SK-N-SH (cell line): ENCODE measurements around the gene RASAL3. TPM values are rescaled to one million over a fixed set of nuclear protein-coding genes. Genes with fewer than 3 reads are reported as not detected.

Source experiments
- CTCF ChIA-PET: fragments of 300-600, 350-600 bp; formaldehyde crosslinking; extraction: SDS; loops from one replicate; lab custom pipeline; 2021; lab: Yijun Ruan, JAX
- POLR2A ChIA-PET: fragments of 350-600 bp; sonication (Branson Sonifier 250); formaldehyde crosslinking; extraction: SDS; loops from one replicate; lab custom pipeline; 2020; ENCODE audit warnings: antibody characterized with exemption, inconsistent platforms; lab: Yijun Ruan, JAX
- DNase-seq: peaks from one replicate; pipeline ENCODE4 v3.0.0; 2012
- H2AFZ ChIP-seq: fragments of 200-600 bp; sonication (generic); 2 replicates; pipeline ENCODE4 v1.8.1; 2016; ENCODE audit warnings: antibody characterized with exemption, mild to moderate bottlenecking, low read depth
- H3F3A ChIP-seq: fragments of 200-600 bp; sonication (generic); replicated peaks from 2 replicates; pipeline ENCODE3; 2016; ENCODE audit warnings: antibody characterized with exemption, mild to moderate bottlenecking; ENCODE audit not compliant: insufficient read depth
- H3K27ac ChIP-seq, 2 experiments: fragments of 200-500 bp in 1 of 2; fragments of 200-600 bp in 1 of 2; sonication (Bioruptor generic) in 1 of 2; sonication (generic), shearing (Covaris generic) in 1 of 2; 2 replicates each; pipeline versions ENCODE4 v1.5.1 to v1.6.1; 2014 to 2016; ENCODE audit warnings: low read depth in 2 of 2, inconsistent platforms in 1 of 2, low read length in 1 of 2, mild to moderate bottlenecking in 1 of 2, mixed read lengths in 1 of 2
- H3K27me3 ChIP-seq: fragments of 200-600 bp; sonication (generic), shearing (Covaris generic); 2 replicates; pipeline ENCODE4 v1.6.1; 2016; ENCODE audit warnings: mixed run types; ENCODE audit not compliant: insufficient read depth
- H3K36me3 ChIP-seq, 2 experiments: fragments of 200-500 bp in 1 of 2; fragments of 200-600 bp in 1 of 2; sonication (Bioruptor generic) in 1 of 2; sonication (generic) in 1 of 2; replicated peaks in 1 of 2; 2 replicates each; pipeline versions ENCODE3 to v1.5.1; 2014 to 2016; ENCODE audit warnings: low read length in 1 of 2, mild to moderate bottlenecking in 1 of 2; ENCODE audit not compliant: insufficient read depth in 2 of 2, control insufficient read depth in 1 of 2
- H3K4me1 ChIP-seq, 2 experiments: fragments of 200-500 bp in 1 of 2; fragments of 200-600 bp in 1 of 2; sonication (Bioruptor generic) in 1 of 2; sonication (generic), shearing (Covaris generic) in 1 of 2; 2 replicates each; pipeline versions ENCODE4 v1.5.1 to v1.6.1; 2014 to 2016; ENCODE audit warnings: low read depth in 1 of 2, low read length in 1 of 2, mixed run types in 1 of 2; ENCODE audit not compliant: insufficient read depth in 2 of 2, control insufficient read depth in 1 of 2
- H3K4me2 ChIP-seq: fragments of 200-600 bp; sonication (generic), shearing (Covaris generic); 2 replicates; pipeline ENCODE4 v1.6.1; 2017; ENCODE audit warnings: mixed run types
- H3K4me3 ChIP-seq, 2 experiments: fragments of 200-500 bp in 1 of 2; fragments of 200-600 bp in 1 of 2; sonication (Bioruptor generic) in 1 of 2; sonication (generic), shearing (Covaris generic) in 1 of 2; 2 replicates each; pipeline versions ENCODE4 v1.5.1 to v1.8.1; 2014 to 2016; ENCODE audit warnings: low read depth in 2 of 2, inconsistent platforms in 1 of 2, low read length in 1 of 2, mild to moderate bottlenecking in 1 of 2, mixed read lengths in 1 of 2, moderate library complexity in 1 of 2
- H3K79me2 ChIP-seq: fragments of 200-600 bp; sonication (generic); 2 replicates; pipeline ENCODE4 v1.8.1; 2017; ENCODE audit warnings: mild to moderate bottlenecking; ENCODE audit not compliant: insufficient read depth
- H3K9ac ChIP-seq: fragments of 200-600 bp; sonication (generic); 2 replicates; pipeline ENCODE4 v1.6.1; 2017; ENCODE audit warnings: mixed run types
- H3K9me2 ChIP-seq: fragments of 200-600 bp; sonication (generic); 2 replicates; pipeline ENCODE4 v1.6.1; 2017; ENCODE audit warnings: mixed run types
- H3K9me3 ChIP-seq: fragments of 200-600 bp; sonication (generic); 2 replicates; pipeline ENCODE4 v1.6.1; 2017; ENCODE audit warnings: mixed run types, mild to moderate bottlenecking, moderate library complexity
- H4K20me1 ChIP-seq: fragments of 200-600 bp; sonication (generic); 2 replicates; pipeline ENCODE4 v1.6.1; 2017; ENCODE audit warnings: mild to moderate bottlenecking, mixed run types; ENCODE audit not compliant: insufficient read depth
- ELF1 ChIP-seq: IDR thresholded peaks from 2 replicates; pipeline ENCODE4 v1.4.0; 2012
- EZH2phosphoT487 ChIP-seq: fragments of 200-600 bp; sonication (generic); IDR thresholded peaks from 2 replicates; pipeline ENCODE4 v1.6.1; 2017; ENCODE audit warnings: low read depth, mixed run types, mild to moderate bottlenecking, antibody characterized with exemption, moderate library complexity, borderline replicate concordance
- FOSL2 ChIP-seq: IDR thresholded peaks from 2 replicates; pipeline ENCODE4 v1.4.0; 2012; ENCODE audit warnings: low read depth, mild to moderate bottlenecking, moderate library complexity, borderline replicate concordance
- FOXM1 ChIP-seq: IDR thresholded peaks from 2 replicates; pipeline ENCODE4 v1.4.0; 2012; ENCODE audit warnings: low read depth, mild to moderate bottlenecking
- IRF3 ChIP-seq: fragments of 150-350 bp; IDR thresholded peaks from 2 replicates; pipeline ENCODE4 v1.6.1; 2016; ENCODE audit warnings: mild to moderate bottlenecking, low read depth, low read length
- MAX ChIP-seq: IDR thresholded peaks from 2 replicates; pipeline ENCODE4 v1.4.0; 2012; ENCODE audit warnings: low read depth
- NRF1 ChIP-seq: IDR thresholded peaks from 2 replicates; pipeline ENCODE4 v1.6.1; 2012; ENCODE audit warnings: low read depth, mild to moderate bottlenecking, low read length
- RCOR1 ChIP-seq: fragments of 150-350 bp; IDR thresholded peaks from 2 replicates; pipeline ENCODE4 v1.6.1; 2017; ENCODE audit warnings: antibody characterized with exemption, low read length
- SIN3A ChIP-seq: IDR thresholded peaks from 2 replicates; pipeline ENCODE4 v1.6.1; 2012; ENCODE audit warnings: low read depth, mild to moderate bottlenecking, low read length, moderate library complexity, borderline replicate concordance
- TCF12 ChIP-seq: IDR thresholded peaks from 2 replicates; pipeline ENCODE4 v1.4.0; 2012
- TEAD4 ChIP-seq: IDR thresholded peaks from 2 replicates; pipeline ENCODE4 v1.4.0; 2012; ENCODE audit warnings: mild to moderate bottlenecking, borderline replicate concordance; ENCODE audit not compliant: insufficient read depth
- USF1 ChIP-seq: IDR thresholded peaks from 2 replicates; pipeline ENCODE4 v1.4.0; 2012; ENCODE audit warnings: low read depth, borderline replicate concordance
- USF2 ChIP-seq: fragments of 150-350 bp; IDR thresholded peaks from 2 replicates; pipeline ENCODE4 v1.6.1; 2017; ENCODE audit warnings: antibody characterized with exemption, low read length, low read depth, borderline replicate concordance
- YY1 ChIP-seq: IDR thresholded peaks from 2 replicates; pipeline ENCODE4 v1.4.0; 2012; ENCODE audit warnings: low read depth, mild to moderate bottlenecking
- ZBTB33 ChIP-seq: IDR thresholded peaks from 2 replicates; pipeline ENCODE4 v1.4.0; 2012; ENCODE audit warnings: low read depth, borderline replicate concordance
- WGBS: methylation state at CpG from one replicate; pipeline ENCODE4 v1.1.6; 2017; ENCODE audit warnings: low lambda C conversion rate; 5-methylcytosine and 5-hydroxymethylcytosine counted together
- polyA plus RNA-seq, 3 experiments: library from polyadenylated mRNA; depleted of rRNA; stranded (reverse); fragments of >200 nt; gene quantifications; 2 replicates each; pipeline ENCODE4 v1.2.3, GENCODE V29; 2012

Gene RASAL3
- polyA plus RNA-seq, 1 of the 3 experiments (the other 2 are of a cell fraction), result 0.02 TPM

DNA sequence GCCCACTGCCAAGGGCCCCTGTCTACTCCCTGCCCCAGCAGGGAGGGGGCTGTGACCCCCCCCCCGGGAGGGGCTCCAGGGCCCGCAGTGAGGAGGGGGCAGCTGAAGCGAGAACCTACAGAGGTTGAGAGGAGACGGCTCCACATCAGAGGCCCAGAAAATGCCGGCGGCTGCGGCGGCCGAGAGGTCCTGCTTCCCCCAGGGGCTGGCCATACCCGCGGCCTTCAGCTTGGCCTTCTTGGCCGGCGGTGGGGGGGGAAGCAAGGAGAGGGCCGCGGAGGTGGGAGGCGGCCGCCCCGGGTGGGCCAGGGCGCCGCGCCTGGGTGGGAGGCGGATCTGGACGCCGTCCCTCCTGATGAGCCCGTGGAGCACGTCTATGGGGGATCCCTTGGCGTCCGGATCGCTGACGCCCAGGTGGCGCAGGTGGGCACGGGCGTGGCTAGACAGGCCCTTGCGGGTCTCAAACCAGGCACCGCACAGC is 36.3 kb downstream of the RASAL3 start (continued):
- no peak for TF ChIP-seq IRF3
- TF ChIP-seq, all 33 proteins: peak for 0

GRCh38 chr19:15427350-15427700 is 37.0 kb downstream of the RASAL3 start:
- Histone ChIP-seq H4K20me1 (peaks cover 17% of the 10 kb centered on the region; the same call in 1 of the 2 replicates), H3K4me2 (no peak overlapping the region), H3F3A (no peaks in the 10 kb centered on the region), H3K4me3 (no peak overlapping the region), H3K9ac (no peak overlapping the region), H3K9me2 (no peaks in the 10 kb centered on the region), H3K36me3 (peaks cover 28 to 69% of the 10 kb centered on the region in 2 experiments), H3K9me3 (no peaks in the 10 kb centered on the region), H2AFZ (no peak overlapping the region), H3K4me1 (peaks cover 5 to 32% of the 10 kb centered on the region in 2 experiments; a peak in 2 of 4 replicates), H3K79me2 (peaks cover 42% of the 10 kb centered on the region), H3K27ac (no peak overlapping the region), H3K27me3 (no peaks in the 10 kb centered on the region)
- ChIA-PET POLR2A (no interaction called here), CTCF (no interaction called here)
- WGBS, result 100% methylated on average over 9 of the region's 25 CpGs
- no peak for DNase-seq
- no peak for TF ChIP-seq MAX
- TF ChIP-seq NRF1, result no peak
- no peak for TF ChIP-seq TEAD4
- no peak for TF ChIP-seq RCOR1
- TF ChIP-seq FOSL2, result no peak
- no peak for TF ChIP-seq EZH2phosphoT487
- TF ChIP-seq ZBTB33, result no peak

DNA sequence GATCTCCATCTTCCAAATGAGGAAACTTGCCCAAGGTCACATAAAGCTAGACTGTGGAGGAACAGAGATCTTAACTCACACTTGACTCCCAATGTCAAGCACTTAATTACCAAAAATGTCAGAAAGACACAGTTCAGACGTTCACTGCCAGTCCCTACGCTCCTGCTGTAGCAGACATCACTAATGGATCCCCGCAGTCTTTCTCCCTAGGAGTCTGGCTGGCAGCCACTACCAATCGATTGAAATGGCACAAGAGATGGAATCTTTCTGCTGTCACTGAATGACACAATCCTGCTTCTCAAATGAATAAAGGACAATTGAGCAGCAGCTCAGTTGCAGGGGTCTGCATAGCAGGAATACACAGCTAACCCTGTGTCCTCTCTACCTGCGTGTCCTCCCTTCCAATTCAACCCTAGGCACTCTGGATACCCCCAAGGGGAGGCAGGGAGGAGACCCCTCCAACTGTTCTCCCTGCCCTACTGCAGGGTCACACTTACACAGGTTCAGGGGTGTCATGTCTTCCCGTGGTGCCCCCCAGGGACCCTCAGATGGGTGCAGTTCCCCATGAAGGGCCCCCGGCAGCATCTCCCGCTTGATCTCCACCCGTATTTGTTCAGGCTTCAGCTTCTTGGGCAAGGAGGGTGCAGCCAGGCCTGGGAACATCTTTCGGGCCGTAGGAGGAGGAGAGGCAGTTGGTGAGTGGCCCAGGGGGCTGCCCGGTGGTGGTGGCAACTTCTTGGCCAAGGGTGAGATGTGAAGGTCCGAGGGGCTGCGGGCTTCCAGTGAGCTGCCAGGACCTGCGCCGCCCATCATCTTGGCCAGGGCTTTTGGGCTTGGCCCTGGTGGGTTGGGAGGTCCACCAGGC is 37.6 kb downstream of the RASAL3 start:
- Histone ChIP-seq H3K79me2 (peaks cover 37% of the 10 kb centered on the region), H3K9me3 (no peaks in the 10 kb centered on the region), H2AFZ (no peak overlapping the region), H3K36me3 (peaks cover 32 to 71% of the 10 kb centered on the region in 2 experiments), H3K9ac (no peak overlapping the region), H3K9me2 (no peaks in the 10 kb centered on the region), H4K20me1 (peaks cover 17% of the 10 kb centered on the region; the same call in 1 of the 2 replicates), H3K27me3 (no peaks in the 10 kb centered on the region), H3K27ac (peak overlapping the region in 1 of 2 experiments; percentile 43; a peak in 2 of 4 replicates), H3F3A (peaks cover under 1% of the 10 kb centered on the region), H3K4me3 (no peak overlapping the region), H3K4me2 (no peak overlapping the region), H3K4me1 (peaks cover 5 to 34% of the 10 kb centered on the region in 2 experiments; a peak in 2 of 4 replicates)
- ChIA-PET POLR2A (no interaction called here), CTCF (no interaction called here)
- 84% methylated on average over 14 of the region's 16 CpGs for WGBS
- peak; percentile 63 for DNase-seq
- TF ChIP-seq RCOR1, result no peak
- TF ChIP-seq FOXM1, result no peak
- TF ChIP-seq MAX, result no peak
- no peak for TF ChIP-seq EZH2phosphoT487
- no peak for TF ChIP-seq USF1
- TF ChIP-seq ELF1, result no peak
- TF ChIP-seq SIN3A, result no peak
- TF ChIP-seq YY1, result no peak
- TF ChIP-seq TCF12, result no peak
- TF ChIP-seq USF2, result no peak
